ENCODE data around the gene NUCB2.
"Not testable (repeated sequence)": the region's sequence is repeated elsewhere in the genome, so short reads cannot be mapped to it uniquely, and the experiment has no call there.

The NUCB2 gene

DNA sequence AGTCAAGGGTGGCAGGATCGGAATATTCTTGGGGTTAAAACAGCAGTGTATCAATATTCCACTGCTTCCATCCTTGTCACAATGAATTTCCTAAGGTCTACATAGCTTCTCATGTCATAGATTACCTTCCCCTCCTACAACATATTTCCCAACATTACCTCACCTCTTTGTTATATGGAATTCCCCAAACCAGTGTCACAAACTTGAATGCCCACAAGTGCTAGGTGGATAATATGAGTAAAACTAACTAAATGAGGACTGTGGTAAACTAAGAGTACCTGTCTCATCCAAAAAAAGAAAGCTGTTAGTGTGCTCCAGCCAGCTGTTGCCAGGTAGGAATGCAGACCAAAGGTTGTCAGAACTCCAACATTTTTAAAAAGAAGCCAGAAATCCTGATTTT, 17.0 kb upstream of the NUCB2 start:
- H3K27ac ChIP-seq = no peak overlapping the region

DNA sequence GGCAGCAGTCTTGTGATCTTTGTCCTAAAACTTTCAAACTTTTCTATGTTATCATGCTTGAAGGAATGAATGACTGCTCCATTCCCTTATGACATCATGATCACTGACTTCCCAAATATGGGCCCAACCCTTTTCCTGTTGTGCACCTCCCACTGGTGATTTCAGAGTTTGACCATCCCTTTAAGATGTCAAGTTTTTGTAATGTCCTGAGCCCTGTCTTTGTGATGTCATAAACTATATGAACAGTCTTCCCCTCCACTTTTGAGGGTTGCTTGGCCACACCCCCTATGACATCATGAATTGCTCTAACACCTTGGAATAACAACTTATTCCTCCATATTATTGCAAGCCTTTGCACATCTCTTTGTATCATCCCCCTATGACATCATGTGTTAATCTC, 16.5 kb upstream of the NUCB2 start:
- TF ChIP-seq ZFX (IDR thresholded peaks at IDR 0.05; ENCODE audit: borderline replicate concordance) = no peak
- TF ChIP-seq, protein P1, sequence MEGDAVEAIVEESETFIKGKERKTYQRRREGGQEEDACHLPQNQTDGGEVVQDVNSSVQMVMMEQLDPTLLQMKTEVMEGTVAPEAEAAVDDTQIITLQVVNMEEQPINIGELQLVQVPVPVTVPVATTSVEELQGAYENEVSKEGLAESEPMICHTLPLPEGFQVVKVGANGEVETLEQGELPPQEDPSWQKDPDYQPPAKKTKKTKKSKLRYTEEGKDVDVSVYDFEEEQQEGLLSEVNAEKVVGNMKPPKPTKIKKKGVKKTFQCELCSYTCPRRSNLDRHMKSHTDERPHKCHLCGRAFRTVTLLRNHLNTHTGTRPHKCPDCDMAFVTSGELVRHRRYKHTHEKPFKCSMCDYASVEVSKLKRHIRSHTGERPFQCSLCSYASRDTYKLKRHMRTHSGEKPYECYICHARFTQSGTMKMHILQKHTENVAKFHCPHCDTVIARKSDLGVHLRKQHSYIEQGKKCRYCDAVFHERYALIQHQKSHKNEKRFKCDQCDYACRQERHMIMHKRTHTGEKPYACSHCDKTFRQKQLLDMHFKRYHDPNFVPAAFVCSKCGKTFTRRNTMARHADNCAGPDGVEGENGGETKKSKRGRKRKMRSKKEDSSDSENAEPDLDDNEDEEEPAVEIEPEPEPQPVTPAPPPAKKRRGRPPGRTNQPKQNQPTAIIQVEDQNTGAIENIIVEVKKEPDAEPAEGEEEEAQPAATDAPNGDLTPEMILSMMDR (IDR thresholded peaks at IDR 0.05) = no peak
- H3K27ac ChIP-seq = no peak overlapping the region

More for the DNA sequence above, 17.0 kb upstream of the NUCB2 start:
- TF ChIP-seq, protein P1 (IDR thresholded peaks at IDR 0.05) = no peak
- TF ChIP-seq ZFX (IDR thresholded peaks at IDR 0.05; ENCODE audit: borderline replicate concordance) = no peak

DNA sequence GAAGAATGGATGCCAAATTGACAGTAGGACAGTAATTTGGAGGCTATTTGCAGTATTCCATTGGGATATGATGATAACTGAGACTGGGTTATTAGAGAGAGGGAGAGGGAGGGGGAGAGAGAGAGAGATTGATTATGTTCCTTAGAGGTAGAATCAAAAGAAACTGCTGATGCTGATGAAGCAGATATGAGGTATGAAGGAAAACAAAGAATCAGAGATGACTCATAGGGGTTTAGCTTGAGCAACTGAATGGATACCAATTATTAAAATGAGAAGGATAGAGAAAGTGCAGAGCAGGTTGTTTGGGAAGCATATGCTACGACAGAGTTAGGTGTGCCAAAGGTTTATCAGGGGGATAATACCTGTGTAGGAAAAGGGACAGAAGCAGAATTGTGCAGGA, 12.8 kb upstream of the NUCB2 start:
- no peak overlapping the region for H3K27ac ChIP-seq
- no peak for TF ChIP-seq ZFX (IDR thresholded peaks at IDR 0.05; ENCODE audit: borderline replicate concordance)
- TF ChIP-seq, protein P1 (IDR thresholded peaks at IDR 0.05) = no peak

DNA sequence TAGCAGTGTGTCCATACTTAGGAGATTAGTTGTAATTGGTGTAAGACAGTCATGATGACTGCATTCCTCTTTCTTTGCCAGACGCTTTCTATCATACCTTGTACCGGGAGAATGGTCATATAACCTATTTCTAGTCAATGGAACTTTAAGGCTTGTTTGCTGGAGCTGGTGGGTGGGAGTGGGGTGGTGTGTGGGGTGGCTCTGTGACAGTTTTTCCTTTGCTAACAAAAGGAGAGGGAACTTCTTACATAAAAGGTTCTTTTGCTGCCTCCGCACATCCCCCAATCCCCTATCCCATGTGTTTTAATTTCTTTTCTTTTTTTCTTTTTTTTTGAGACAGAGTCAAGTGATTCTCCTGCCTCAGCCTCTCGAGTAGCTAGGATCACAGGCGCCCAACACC, 9.8 kb upstream of the NUCB2 start:
- no peak for TF ChIP-seq ZFX (IDR thresholded peaks at IDR 0.05; ENCODE audit: borderline replicate concordance)
- TF ChIP-seq, protein P1 (IDR thresholded peaks at IDR 0.05) = no peak

DNA sequence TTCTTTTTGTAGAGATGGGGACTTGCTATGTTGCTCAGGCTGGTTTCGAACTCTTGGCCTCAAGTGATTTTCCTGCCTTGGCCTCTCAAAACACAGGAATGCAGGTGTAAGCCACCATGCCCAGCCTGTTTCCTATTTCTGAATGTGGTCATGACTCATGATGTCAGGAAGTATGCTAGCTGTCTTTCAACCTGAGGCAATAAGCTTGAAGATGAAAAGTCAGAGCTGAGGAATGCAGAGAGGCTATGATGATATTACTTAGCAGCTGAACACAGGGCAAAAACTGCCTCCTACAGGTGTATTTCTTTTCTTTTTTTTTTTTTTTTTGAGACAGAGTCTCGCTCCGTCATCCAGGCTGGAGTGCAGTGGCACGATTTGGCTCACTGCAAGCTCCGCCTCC, 9.0 kb upstream of the NUCB2 start:
- TF ChIP-seq, protein P1 (IDR thresholded peaks at IDR 0.05) = no peak
- no peak for TF ChIP-seq ZFX (IDR thresholded peaks at IDR 0.05; ENCODE audit: borderline replicate concordance)

More for the DNA sequence above, 9.8 kb upstream of the NUCB2 start:
- no peak overlapping the region for H3K27ac ChIP-seq

DNA sequence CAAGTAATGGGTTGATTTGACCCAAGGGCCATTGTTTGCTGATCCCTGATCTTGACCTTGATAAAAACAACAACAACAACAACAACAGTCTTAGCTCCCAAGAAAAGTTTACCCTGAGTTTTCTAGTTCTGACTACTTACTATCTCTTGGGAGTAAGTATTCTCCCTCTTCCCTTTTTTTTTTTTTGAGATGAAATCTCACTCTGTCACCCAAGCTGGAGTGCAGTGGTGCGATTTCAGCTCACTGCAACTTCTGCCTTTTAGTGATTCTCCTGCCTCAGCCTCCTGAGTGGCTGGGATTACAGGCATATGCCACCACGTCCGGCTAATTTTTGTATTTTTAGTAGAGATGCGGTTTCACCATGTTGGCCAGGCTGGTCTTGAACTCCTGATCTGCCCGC, 8.0 kb upstream of the NUCB2 start:
- not testable (repeated sequence) for H3K27ac ChIP-seq

More for the DNA sequence above, 9.0 kb upstream of the NUCB2 start:
- no peak overlapping the region for H3K27ac ChIP-seq

DNA sequence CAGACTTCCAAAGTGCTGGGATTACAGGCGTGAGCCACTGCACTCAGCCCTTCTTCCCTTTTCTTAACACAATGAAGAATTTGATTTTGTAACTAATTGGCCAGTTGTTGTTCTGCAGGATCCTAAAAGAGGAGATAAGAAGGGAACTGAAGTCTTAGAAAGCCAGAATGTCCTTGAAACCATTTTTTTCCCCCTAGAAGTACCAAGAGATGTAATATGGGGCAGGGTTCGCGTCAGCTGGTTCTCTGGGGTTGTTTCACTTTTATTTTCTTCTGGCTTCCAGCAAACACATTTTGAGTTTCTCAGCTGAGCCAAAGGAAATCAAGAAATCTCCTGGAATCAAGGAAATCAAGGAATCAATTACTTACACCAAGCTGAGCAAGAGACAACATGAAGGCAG, 7.6 kb upstream of the NUCB2 start:
- no peak for TF ChIP-seq ZFX (IDR thresholded peaks at IDR 0.05; ENCODE audit: borderline replicate concordance)
- TF ChIP-seq, protein P1 (IDR thresholded peaks at IDR 0.05) = no peak
- no peak overlapping the region for H3K27ac ChIP-seq

DNA sequence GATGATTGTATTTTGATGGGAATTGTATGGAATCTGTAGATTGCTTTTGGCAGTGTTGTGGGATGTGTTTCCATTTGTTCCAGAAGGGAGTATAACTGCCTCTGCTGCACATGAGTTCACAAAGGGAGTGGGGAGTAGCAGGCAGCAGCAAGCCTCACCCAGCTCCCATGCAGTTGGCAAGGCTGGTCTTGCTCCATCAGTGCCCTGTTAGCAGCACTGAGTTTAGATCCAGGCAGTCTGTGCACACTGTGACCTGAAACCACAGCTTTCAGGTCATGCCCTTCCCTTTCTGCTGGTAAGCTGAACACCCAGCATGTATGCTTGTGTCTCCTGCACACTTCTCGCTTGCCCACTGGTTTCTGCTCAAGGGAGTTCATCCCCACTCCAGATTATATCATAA, 3.7 kb upstream of the NUCB2 start:
- TF ChIP-seq ZFX (IDR thresholded peaks at IDR 0.05; ENCODE audit: borderline replicate concordance) = no peak
- TF ChIP-seq, protein P1 (IDR thresholded peaks at IDR 0.05) = no peak
- H3K27ac ChIP-seq = no peak overlapping the region
